ENCODE results near the gene CTNNBIP1.

Gene CTNNBIP1

GRCh38 chr1:9912264-9912936 is 2.3 kb upstream of the CTNNBIP1 start:
- no peak for FAIRE-seq
- DNase-seq (ENCODE audit: insufficient read length, low spot score), result no peak
- TF ChIP-seq POLR2A (IDR thresholded peaks at IDR 0.05; ENCODE audit: low read depth, low read length), result no peak

GRCh38 chr1:9910423-9911178 is 532 bp upstream of the CTNNBIP1 start:
- DNase-seq (ENCODE audit: insufficient read length, low spot score) (peak; percentile 87), FAIRE-seq (no peak)
- peak; percentile 43; the same call in 1 of the 2 replicates for TF ChIP-seq POLR2A (IDR thresholded peaks at IDR 0.05; ENCODE audit: low read depth, low read length)

DNA sequence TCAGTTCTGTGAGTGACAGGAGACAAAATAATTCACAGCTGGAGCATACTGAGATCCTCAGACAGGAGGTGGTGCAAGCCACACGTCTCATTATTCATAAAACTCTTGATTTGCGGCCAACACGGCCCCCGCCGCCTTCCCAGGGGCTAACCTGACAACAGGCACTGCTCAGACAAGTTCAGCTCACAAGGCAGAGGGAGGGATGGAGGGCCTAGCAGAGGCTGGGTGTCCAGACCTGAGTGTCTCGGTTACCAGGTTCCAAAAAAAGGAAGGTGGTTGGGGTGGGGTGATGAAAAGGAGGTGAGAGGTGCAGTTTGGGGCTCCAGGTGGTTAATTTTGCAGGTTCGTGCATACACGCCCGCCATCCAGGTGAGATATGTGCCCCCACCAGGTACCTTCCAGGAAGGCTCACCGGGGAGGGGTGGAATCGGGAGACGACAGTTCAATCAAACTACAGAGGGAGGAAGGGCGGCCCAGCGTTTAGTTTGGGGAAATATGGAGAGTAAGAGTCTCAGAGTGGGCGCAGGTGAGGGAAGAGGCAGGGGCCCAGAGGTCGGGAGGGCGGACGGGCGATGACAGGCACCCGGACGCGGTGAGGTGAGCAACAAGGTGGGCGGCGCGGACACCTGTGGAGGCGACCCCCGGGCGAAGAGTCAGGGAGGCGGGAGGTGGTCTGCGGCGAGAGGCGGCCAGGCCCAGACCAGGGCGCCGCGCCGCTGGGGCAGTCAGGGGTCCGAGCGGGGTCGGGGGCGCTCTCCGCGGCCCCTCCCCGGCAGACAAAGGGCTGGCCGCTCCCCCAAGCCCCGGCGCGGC is 629 bp downstream of the CTNNBIP1 start:
- TF ChIP-seq POLR2A (IDR thresholded peaks at IDR 0.05; ENCODE audit: low read depth, low read length), result no peak
- FAIRE-seq, result no peak
- no peak for DNase-seq (ENCODE audit: insufficient read length, low spot score)

- FAIRE-seq (no peak), DNase-seq (ENCODE audit: insufficient read length, low spot score) (no peak)
- no peak for TF ChIP-seq POLR2A (IDR thresholded peaks at IDR 0.05; ENCODE audit: low read depth, low read length)
Measured at GRCh38 chr1:9908871-9909233, 1.2 kb downstream of the CTNNBIP1 start.

- no peak for FAIRE-seq
- no peak for TF ChIP-seq POLR2A (IDR thresholded peaks at IDR 0.05; ENCODE audit: low read depth, low read length)
- DNase-seq (ENCODE audit: insufficient read length, low spot score), result no peak
Measured at GRCh38 chr1:9907441-9907840, 2.6 kb downstream of the CTNNBIP1 start.

DNA sequence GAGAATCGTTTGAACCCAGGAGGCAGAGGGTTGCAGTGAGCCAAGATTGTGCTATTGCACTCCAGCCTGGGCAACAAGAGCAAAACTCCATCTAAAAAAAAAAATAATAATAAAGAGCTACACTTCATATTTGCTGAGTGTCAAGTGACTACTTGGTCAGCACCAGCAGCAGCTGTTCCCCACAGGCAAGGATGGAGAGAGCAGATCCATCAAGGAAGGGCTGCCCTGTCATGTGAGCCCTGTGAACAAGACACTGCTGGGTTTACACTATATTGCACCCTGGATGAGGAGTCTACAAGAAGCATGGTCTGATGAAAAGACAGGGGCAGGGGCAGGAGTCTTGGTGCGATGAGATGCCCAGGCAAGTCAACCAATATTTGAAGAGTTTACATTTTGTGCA is 3.6 kb downstream of the CTNNBIP1 start:
- FAIRE-seq, result no peak
- no peak for TF ChIP-seq POLR2A (IDR thresholded peaks at IDR 0.05; ENCODE audit: low read depth, low read length)
- no peak for DNase-seq (ENCODE audit: insufficient read length, low spot score)

DNA sequence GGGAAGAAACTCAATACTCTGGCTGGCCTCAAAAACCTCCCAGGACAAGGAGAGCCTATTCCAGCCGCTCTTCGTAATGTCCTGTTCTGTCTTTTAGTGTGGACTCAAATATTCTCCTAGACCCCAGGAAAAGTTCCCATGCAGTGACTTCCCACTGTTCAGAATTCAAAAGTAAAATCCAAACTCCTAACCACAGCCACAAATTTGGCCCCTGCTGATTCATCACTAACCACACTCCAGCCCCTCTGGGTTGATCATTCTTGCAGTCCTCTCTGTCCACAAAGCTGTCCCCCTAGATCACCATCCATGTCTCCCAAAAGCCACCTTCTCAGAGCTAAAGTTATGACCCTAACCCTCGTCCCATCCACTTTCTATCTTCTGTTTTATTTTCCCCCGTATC is 5.1 kb downstream of the CTNNBIP1 start:
- FAIRE-seq (no peak), DNase-seq (ENCODE audit: insufficient read length, low spot score) (no peak)

GRCh38 chr1:9904596-9904995 is 5.5 kb downstream of the CTNNBIP1 start:
- TF ChIP-seq POLR2A (IDR thresholded peaks at IDR 0.05; ENCODE audit: low read depth, low read length), result no peak
- FAIRE-seq (no peak), DNase-seq (ENCODE audit: insufficient read length, low spot score) (no peak)

More for the DNA sequence above, 5.1 kb downstream of the CTNNBIP1 start:
- TF ChIP-seq POLR2A (IDR thresholded peaks at IDR 0.05; ENCODE audit: low read depth, low read length), result no peak

- no peak for FAIRE-seq
- DNase-seq (ENCODE audit: insufficient read length, low spot score), result no peak
- no peak for TF ChIP-seq POLR2A (IDR thresholded peaks at IDR 0.05; ENCODE audit: low read depth, low read length)
Measured at GRCh38 chr1:9903801-9904527, 6.1 kb downstream of the CTNNBIP1 start.

- DNase-seq (ENCODE audit: insufficient read length, low spot score) (no peak), FAIRE-seq (no peak)
- TF ChIP-seq POLR2A (IDR thresholded peaks at IDR 0.05; ENCODE audit: low read depth, low read length), result no peak
Measured at GRCh38 chr1:9902060-9902452, 8.0 kb downstream of the CTNNBIP1 start.

DNA sequence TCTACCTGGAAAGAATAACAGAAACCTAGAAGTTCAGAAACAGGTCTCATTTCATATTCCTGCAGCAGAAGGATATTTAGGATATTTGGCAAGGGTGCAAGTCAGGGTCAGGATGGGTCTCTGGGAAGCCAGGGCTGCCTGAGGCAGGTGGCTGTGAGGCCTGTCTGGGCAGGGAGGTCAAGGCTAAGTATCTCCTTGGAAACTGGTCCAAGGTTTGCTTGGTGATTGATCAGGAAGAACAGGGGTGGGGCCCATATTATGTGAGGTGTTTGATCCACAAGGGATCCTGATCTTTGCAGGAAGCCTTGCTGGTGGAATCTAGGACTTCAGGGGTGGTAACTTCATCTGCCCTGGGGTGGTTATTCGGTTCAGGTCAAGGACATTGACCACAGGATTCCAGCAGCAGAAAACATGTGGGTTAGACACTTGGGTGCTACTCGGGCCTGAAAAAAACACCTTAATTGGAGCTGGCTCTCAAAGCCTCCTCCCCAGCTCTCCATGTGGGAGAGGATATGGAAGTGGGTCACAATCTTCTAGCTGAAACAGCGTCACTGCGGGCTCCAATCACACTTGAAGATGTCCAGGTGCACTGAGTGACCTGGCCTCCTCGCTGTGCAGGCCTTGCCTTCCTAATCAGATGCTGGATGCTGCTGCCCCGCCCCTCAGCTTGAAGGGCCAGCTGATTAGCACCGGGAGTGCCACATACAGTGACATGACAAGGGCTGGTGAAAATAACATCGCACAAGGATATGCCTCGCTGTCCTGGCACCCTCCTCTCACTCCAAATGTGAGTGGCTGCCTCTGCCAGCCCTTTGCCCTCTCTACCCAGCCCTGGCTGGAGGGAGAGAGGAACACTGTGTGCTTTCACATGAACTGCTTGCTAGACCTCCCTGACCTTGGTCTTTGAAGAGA is 8.7 kb downstream of the CTNNBIP1 start:
- FAIRE-seq (no peak), DNase-seq (ENCODE audit: insufficient read length, low spot score) (no peak)
- TF ChIP-seq POLR2A (IDR thresholded peaks at IDR 0.05; ENCODE audit: low read depth, low read length), result no peak

GRCh38 chr1:9900142-9901043 is 9.7 kb downstream of the CTNNBIP1 start:
- FAIRE-seq, result no peak
- no peak for TF ChIP-seq POLR2A (IDR thresholded peaks at IDR 0.05; ENCODE audit: low read depth, low read length)
- no peak for DNase-seq (ENCODE audit: insufficient read length, low spot score)

All from H54 (cell line).